GM12891 (cell line): ENCODE results near the gene PKLR. TPM values are rescaled to one million over a fixed set of nuclear protein-coding genes. Genes with fewer than 3 reads are reported as not detected.
"Not testable (repeated sequence)": the region's sequence is repeated elsewhere in the genome, so short reads cannot be mapped to it uniquely, and the experiment has no call there.

ENCODE experiments used
- DNase-seq: peaks from one replicate; pipeline ENCODE4 v3.0.0; 2011; ENCODE audit warnings: low spot score; ENCODE audit not compliant: insufficient read length
- FAIRE-seq: peaks from 2 replicates; lab custom pipeline; 2011; peaks lifted over from hg19 to GRCh38; lab: Jason Lieb, UNC
- PAX5 ChIP-seq: IDR thresholded peaks from 2 replicates; pipeline ENCODE4 v1.6.1; 2011; ENCODE audit warnings: low read length, moderate library complexity, mild to moderate bottlenecking; ENCODE audit not compliant: insufficient read depth, severe bottlenecking
- POLR2A ChIP-seq: IDR thresholded peaks from 2 replicates; pipeline ENCODE4 v1.6.1; 2011; ENCODE audit warnings: low read depth, low read length, control low read depth
- POLR2AphosphoS5 ChIP-seq: IDR thresholded peaks from 2 replicates; pipeline ENCODE4 v1.6.1; 2011; ENCODE audit warnings: low read depth, low read length, control low read depth
- POU2F2 ChIP-seq: IDR thresholded peaks from 2 replicates; pipeline ENCODE4 v1.6.1; 2011; ENCODE audit warnings: low read depth, mild to moderate bottlenecking, control low read depth, low read length, moderate library complexity
- SPI1 ChIP-seq: IDR thresholded peaks from 2 replicates; pipeline ENCODE4 v1.6.1; 2011; ENCODE audit warnings: low read depth, low read length, control low read depth
- TAF1 ChIP-seq: IDR thresholded peaks from 2 replicates; pipeline ENCODE4 v1.6.1; 2011; ENCODE audit warnings: low read depth, low read length, control low read depth
- polyA plus RNA-seq: library from polyadenylated mRNA; unstranded; fragments of >200 nt; gene quantifications from one replicate; pipeline ENCODE4 v1.2.1, GENCODE V29; 2012; ENCODE audit warnings: low read depth, missing spikeins, inconsistent platforms; ENCODE audit not compliant: missing spikeins

The PKLR gene
- polyA plus RNA-seq: 0.05 TPM

DNA sequence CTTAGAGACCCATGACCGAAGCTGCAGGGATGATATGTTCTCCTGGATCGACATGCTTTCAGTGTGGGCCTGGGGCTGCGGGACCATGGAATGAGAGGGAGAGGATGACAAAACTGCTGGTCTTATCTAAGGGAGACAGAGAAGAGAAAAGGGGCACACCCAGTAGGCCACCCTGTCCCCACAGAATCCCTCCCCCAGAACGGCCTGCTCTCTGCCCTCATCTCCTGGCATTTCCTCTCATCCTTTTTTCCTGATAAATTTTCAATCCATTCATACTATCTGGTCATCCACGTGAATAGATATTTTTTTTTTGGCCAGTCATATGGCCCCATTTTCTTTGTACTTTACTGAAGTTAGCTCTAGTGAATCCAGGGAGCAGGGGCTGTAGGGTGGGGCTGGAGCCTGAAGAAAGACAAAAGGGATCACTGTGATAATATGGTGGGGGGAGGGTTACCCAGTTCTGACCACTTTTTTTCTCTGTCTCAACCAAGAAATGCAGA lies at the start of gene PKLR:
Gene PKLR (minus strand): TSS at position 97 of the 500 bp plus-strand sequence. CDS start 43 bp downstream, at position 54.
- FAIRE-seq (no peak), DNase-seq (no peak)
- TF ChIP-seq POLR2A: no peak
- TF ChIP-seq SPI1: no peak
- no peak for TF ChIP-seq POLR2AphosphoS5
- no peak for TF ChIP-seq POU2F2
- no peak for TF ChIP-seq TAF1
- TF ChIP-seq PAX5: no peak

- FAIRE-seq: no peak
- TF ChIP-seq SPI1 (no peak), POLR2A (no peak), POLR2AphosphoS5 (no peak), TAF1 (no peak), POU2F2 (no peak), PAX5 (no peak)
- no peak for DNase-seq
These were observed 41.6 kb upstream of the PKLR start for GRCh38 chr1:155342842-155343241.

- FAIRE-seq (peak; percentile 35), DNase-seq (no peak)
- no peak for TF ChIP-seq POLR2A
- TF ChIP-seq SPI1: no peak
- no peak for TF ChIP-seq POLR2AphosphoS5
- TF ChIP-seq TAF1: no peak
- no peak for TF ChIP-seq PAX5
- TF ChIP-seq POU2F2: no peak
These were observed 38.4 kb upstream of the PKLR start for GRCh38 chr1:155339515-155340097.

DNA sequence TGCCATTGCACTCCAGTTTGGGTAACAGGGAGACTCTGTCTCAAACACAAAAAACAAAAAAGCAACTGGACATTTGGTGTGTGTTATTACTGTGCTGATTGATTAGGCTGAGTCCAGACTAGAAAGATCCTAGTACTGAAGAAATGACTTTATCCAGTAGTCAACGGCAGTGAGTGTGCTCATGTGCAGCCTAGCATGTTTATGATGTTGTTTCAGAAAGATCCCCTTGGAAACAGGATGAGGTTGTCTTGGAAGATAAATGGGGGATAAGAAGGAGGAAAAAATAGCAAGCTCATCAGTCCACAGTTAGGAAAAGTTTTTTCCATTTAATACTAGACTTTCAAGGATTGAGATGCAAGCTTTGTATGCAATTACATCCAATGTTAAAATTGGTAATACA lies 33.7 kb upstream of the PKLR start:
- no peak for DNase-seq
- FAIRE-seq: no peak
- TF ChIP-seq TAF1 (no peak), POLR2A (no peak), SPI1 (no peak), POLR2AphosphoS5 (no peak), POU2F2 (no peak), PAX5 (no peak)

DNA sequence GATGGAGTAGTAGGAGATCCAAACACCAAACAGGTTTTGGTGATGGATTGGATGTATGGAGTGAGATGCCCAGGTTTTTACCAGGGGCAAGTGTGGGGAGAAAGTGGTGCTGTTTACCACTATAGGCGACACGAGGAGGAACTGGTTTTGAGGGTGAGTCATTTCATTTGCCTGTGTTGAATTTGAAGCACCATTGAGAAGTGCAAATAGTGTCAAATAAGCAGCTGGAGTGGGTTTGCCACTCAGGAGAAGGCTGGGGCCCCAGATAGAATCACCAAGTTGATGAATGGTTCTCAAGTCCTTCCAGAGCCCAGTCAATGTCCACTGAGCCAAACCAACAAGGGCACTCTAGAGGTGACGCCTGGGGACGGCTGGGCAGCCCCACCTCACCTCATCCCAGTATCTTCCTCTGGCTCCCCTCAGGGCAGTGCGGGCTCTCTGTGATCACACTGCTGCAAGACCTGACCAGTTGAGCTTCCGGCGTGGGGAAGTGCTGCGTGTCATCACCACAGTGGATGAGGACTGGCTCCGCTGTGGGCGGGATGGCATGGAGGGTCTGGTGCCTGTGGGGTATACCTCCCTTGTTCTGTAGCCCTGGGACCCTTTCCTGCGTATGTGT lies 28.9 kb upstream of the PKLR start:
- TF ChIP-seq PAX5 (no peak), SPI1 (peak; percentile 49)
- no peak for FAIRE-seq
- DNase-seq: no peak

DNA sequence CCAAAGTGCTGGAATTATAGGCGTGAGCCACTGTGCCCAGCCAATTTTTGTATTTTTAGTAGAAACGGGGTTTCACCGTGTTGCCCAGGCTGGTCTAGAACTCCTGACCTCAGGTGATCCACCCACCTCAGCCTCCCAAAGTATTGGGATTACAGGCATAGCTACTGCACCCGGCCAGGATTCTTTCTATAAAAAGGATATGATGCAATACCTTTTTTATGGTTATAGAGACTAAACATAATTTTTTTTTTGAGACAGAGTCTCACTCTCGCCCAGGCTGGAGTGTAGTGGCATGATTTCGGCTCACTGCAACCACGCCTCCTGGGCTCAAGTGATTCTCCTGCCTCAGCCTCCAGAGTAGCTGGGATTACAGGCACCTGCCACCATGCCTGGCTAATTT lies 27.6 kb upstream of the PKLR start:
- DNase-seq, FAIRE-seq: not testable (repeated sequence)

- FAIRE-seq (no peak), DNase-seq (no peak)
- TF ChIP-seq POLR2AphosphoS5: no peak
- TF ChIP-seq PAX5: no peak
- no peak for TF ChIP-seq SPI1
- TF ChIP-seq POU2F2: no peak
- TF ChIP-seq TAF1: no peak
- TF ChIP-seq POLR2A: no peak
These were observed 26.7 kb upstream of the PKLR start for GRCh38 chr1:155327981-155328380.

- FAIRE-seq (no peak), DNase-seq (no peak)
- TF ChIP-seq PAX5: no peak
- TF ChIP-seq SPI1: no peak
- no peak for TF ChIP-seq TAF1
- no peak for TF ChIP-seq POLR2AphosphoS5
- TF ChIP-seq POLR2A: no peak
- TF ChIP-seq POU2F2: no peak
These were observed 25.4 kb upstream of the PKLR start for GRCh38 chr1:155326631-155327037.

GRCh38 chr1:155326020-155326526 lies 24.8 kb upstream of the PKLR start:
- FAIRE-seq (peak; percentile 35), DNase-seq (no peak)
- TF ChIP-seq SPI1: no peak
- no peak for TF ChIP-seq POU2F2
- no peak for TF ChIP-seq PAX5
- no peak; the same call in 1 of the 2 replicates for TF ChIP-seq POLR2AphosphoS5
- TF ChIP-seq POLR2A: no peak
- no peak for TF ChIP-seq TAF1

DNA sequence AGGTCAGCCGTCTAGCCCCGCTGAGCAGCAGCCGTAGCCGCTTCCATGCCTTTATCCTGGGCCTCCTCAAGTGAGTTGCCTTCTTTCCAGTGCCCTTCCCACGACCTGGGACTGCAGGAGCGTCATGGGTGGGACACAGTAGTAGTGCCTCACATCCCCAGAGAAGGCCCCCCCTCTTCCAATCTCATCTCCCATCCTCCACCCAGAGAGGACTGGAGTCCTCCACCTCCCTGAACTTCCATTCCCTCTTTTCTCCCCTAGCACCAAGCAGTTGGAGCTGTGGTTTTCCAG lies 24.3 kb upstream of the PKLR start:
- FAIRE-seq: no peak
- no peak for DNase-seq
- TF ChIP-seq TAF1 (no peak), SPI1 (no peak), POU2F2 (no peak), POLR2A (no peak), PAX5 (no peak), POLR2AphosphoS5 (no peak)
